ENCODE data around the gene EGR4.
A peak's percentile ranks its signal among the peaks of the same experiment; 100 is the strongest.

Gene EGR4

GRCh38 chr2:73289304-73289703 is 4.0 kb downstream of the EGR4 start:
- no peak for DNase-seq

GRCh38 chr2:73286134-73286655 is 7.2 kb downstream of the EGR4 start:
- no peak for DNase-seq

- DNase-seq = no peak
These were observed 8.1 kb downstream of the EGR4 start for GRCh38 chr2:73285159-73285739.

- DNase-seq = peak; percentile 88
These were observed 8.8 kb downstream of the EGR4 start, which contains the start of gene FBXO41 for GRCh38 chr2:73284296-73285158. Gene FBXO41 (minus strand): TSS chr2:73284478. CDS start chr2:73269630, 14,848 bp downstream.

- DNase-seq = peak; percentile 66
These were observed 9.6 kb downstream of the EGR4 start for GRCh38 chr2:73283545-73284295.

DNA sequence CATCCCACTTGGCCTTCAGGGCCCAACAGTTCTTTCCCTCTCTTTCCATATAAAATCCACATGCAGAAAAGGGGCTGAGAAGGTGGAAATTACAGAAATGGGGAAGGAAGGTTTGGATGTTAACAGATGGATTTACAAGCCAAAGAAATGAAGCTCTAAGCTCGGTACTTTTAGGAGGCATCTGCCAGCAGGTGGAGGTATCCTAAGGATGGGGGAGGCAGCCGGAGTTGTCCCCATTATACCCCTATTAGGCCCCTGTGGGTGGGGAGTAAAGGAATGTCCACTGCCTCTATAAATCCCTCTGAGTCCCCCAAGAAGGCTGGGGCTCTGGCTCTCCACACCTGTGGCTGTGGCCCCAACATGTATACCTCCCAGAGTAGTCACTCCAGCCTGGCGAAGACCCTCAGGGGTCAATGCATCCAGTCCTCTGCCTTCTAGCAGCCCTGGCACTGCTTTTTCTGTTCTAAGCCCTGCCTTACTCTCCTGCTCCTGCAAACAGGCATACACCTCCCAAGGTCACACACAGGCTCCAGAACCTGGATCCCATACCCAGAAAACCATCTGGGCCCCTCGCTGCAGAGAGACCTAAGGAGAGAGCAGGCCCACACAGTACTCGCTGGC is 10.3 kb downstream of the EGR4 start:
- DNase-seq = no peak

GRCh38 chr2:73281244-73281643 is 12.1 kb downstream of the EGR4 start:
- no peak for DNase-seq

- DNase-seq = no peak
These were observed 13.5 kb downstream of the EGR4 start for GRCh38 chr2:73279852-73280251.

DNA sequence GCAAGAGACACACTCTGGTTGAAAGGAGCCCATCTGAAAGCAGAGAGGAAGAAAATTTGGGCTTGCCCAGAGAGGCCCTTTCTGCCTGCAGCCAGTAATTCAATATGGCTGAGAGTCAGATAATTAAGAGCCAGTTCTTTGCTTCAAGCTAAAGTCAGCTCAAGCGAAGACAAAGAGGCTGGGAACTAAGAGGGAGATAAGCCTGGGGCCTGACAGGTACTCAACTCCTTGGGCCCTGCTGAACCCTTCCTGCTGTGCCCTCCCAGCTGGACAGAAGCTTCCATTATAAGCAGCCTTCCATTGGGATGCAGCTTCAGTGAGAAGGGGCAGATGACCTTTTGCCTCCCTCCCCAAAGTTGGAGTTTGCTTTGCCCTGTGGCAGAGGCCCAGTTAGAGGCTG is 21.1 kb downstream of the EGR4 start:
- no peak for DNase-seq

- no peak for DNase-seq
These were observed 23.5 kb downstream of the EGR4 start for GRCh38 chr2:73269686-73270465.

DNA sequence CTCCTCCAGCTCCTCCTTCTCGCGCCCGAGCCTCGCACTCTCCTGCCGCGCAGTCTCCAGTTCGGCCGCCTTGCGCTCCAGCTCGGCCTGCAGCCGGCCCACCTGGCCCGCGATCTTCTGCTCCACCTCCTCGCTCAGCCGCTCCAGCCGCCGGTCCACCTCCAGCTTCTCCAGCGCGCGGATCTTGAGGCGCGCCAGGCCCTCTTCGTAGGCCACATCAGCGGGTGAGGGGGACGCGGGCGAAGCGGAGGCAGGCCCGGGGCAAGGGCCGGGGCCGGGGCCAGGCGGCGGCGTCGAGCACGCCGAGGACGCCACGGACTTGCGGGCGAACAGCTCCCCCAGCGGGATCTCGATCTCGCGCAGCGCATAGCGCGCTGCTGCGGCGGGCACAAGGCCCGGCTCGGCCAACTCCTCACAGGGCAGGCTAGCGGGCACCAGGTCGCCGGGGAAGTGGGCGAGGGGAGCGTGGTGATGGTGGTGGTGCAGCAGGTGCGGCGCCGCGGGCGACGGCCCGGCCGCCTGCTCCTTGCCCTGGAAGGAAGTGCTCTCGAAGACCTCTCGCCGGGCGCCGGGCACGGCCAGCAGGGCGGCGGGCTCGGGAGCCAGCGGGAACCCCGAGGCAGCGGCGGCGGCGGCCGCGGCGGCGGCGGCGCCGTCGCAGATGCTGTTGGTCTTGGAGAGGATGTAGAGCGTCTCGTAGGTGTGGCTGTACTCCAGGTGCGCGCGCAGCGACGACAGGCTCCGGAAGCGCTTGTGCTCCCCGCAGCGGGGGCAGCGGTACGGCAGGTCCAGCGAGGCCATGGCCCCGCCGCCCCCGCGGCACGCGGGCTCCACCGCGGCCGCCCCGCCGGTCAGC is 24.3 kb downstream of the EGR4 start:
- peak; percentile 77 for DNase-seq

DNA sequence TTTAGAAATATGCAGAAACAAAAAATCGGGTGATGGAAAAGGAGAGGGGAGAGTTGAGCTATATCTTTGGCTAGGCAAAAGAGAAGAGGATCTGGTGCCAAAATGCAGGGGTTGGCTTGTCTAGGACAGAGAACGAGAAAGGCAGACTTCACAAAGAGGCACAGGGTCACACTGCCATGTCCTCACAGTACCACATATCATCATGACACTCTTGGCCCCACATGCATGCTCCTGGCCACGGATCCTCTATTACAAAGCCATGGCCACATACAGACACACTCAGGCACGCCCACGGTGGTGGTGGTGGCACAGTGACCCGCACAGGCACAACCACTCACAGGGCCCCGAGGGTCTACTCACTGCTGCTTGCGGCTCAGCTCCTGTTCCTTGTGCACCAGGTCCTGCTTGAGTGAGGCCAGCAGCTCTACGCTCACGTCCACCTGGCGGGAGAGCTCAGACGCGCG is 24.9 kb downstream of the EGR4 start:
- DNase-seq = no peak

- DNase-seq = no peak
These were observed 26.3 kb downstream of the EGR4 start for GRCh38 chr2:73267008-73267407.

GRCh38 chr2:73266061-73266901 is 27.1 kb downstream of the EGR4 start:
- no peak for DNase-seq

DNA sequence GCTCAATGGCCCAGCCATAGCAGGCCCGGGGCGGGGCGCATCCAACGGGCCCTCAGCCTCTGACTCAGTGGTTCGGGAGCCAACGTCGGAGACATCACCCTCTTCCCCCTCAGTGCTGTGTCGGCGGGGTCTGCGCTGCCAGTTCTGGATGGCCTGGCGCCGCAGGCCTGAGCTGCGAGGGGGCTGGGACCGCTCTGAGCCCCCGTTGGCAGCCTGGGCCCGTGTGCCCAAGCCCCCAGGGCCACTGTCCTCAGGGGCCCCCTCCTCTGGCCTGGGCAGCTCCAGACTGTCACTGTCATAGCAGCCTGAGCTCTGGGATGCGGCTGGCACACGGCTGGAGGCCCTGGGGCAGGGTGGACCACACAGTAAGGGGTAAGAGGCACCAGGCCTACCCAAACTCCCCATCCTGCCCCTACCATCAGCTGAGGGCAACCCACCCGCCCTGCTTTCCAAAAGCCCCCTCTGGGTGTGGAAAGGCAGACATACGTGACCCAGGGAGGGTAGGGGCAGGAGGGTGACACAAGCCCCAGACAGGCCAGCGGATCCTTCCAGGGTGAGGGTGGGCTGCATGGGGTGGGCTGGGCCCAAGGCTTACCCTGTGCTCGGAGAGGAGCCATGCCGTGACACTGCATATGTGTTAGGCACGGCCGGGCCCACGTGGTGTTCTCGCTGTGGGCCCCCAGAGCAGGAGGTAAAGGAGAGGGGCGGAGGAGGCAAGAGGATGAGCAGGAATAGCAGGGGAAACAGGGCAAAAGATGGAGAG is 27.9 kb downstream of the EGR4 start:
- DNase-seq = no peak

- no peak for DNase-seq
These were observed 28.6 kb downstream of the EGR4 start for GRCh38 chr2:73264783-73265182.

DNA sequence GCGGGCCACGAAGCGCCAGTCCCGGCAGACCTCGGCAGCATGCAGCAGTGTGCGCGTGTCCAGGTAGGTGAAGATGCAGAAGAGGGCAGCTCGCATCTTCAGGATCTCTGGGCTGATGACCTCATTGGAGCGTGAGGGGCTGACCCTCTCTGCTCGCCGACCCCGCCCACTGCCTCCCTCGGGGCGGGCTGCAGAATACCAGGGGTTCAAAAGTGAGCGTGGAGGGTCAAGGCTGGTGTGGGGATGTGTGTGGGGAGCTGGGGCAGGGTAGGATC is 29.1 kb downstream of the EGR4 start:
- no peak for DNase-seq

GRCh38 chr2:73263540-73264331 is 29.6 kb downstream of the EGR4 start:
- no peak for DNase-seq
